Testis (tissue), 3 donors: ENCODE results near the gene GRIN2D. TPM values are rescaled to one million over a fixed set of nuclear protein-coding genes. Genes with fewer than 3 reads are reported as not detected.
A peak's percentile ranks its signal among the peaks of the same experiment; 100 is the strongest.

Experiments
- DNase-seq: peaks from one replicate; pipeline ENCODE4 v3.0.0-alpha.2; 2019
- H3K27ac ChIP-seq, 2 donors: fragments of 200-600 bp; sonication (generic); one replicate each; pipeline ENCODE4 v1.5.1; 2019
- H3K27me3 ChIP-seq: fragments of 200-600 bp; sonication (generic); one replicate; pipeline ENCODE4 v1.5.1; 2019
- H3K36me3 ChIP-seq: fragments of 200-600 bp; sonication (generic); one replicate; pipeline ENCODE4 v1.5.1; 2017; ENCODE audit warnings: low read depth; ENCODE audit errors: missing control alignments
- H3K4me1 ChIP-seq: fragments of 200-600 bp; sonication (generic); one replicate; pipeline ENCODE4 v1.5.1; 2019
- H3K4me3 ChIP-seq, 2 donors: fragments of 200-600 bp; sonication (generic); one replicate each; pipeline ENCODE4 v1.5.1; 2017 to 2019
- H3K9me3 ChIP-seq: fragments of 200-600 bp; sonication (generic); one replicate; pipeline ENCODE4 v1.5.1; 2017
- POLR2A ChIP-seq: fragments of 450-650 bp; IDR thresholded peaks from one replicate; pipeline ENCODE4 v1.6.1; 2017; ENCODE audit warnings: antibody characterized with exemption, mild to moderate bottlenecking, moderate library complexity
- WGBS, 2 donors: methylation state at CpG; one replicate each; pipeline ENCODE4 v1.1.5; 2018; 5-methylcytosine and 5-hydroxymethylcytosine counted together
- intact Hi-C: fragments of 100-400 bp; cut with DNase I; formaldehyde crosslinking; loops from one replicate; pipeline ENCODE4 v1.15.1; 2023; ENCODE audit warnings: low total_unique reads
- polyA plus RNA-seq: library from polyadenylated mRNA; stranded (reverse); fragments of 350-450 nt; fragmentation: Illumina TruSeq; extraction: RNeasy Lipid Tissue Mini Kit (QIAGEN cat#74804); gene quantifications from one replicate; pipeline ENCODE4 v1.2.3, GENCODE V29; 2014; ENCODE audit warnings: low read depth, low replicate concordance; ENCODE audit not compliant: insufficient read depth
- total RNA-seq, 2 donors: library from RNA; depleted of rRNA; stranded (reverse); fragments of >200 nt; gene quantifications; one replicate each; pipeline ENCODE4 v1.2.3, GENCODE V29; 2016
- TF ChIP-seq, protein P1 (sequence below), 3 experiments: fragments of 450-650 bp in 2 of 3; fragments of 200-600 bp in 1 of 3; sonication (generic) in 1 of 3; IDR thresholded peaks; one replicate each; pipeline ENCODE4 v1.5.1; 2016 to 2019; ENCODE audit warnings: antibody characterized with exemption in 3 of 3, mild to moderate bottlenecking in 2 of 3, moderate library complexity in 1 of 3

Gene GRIN2D
- total and polyA plus RNA-seq, 3 donors from 2014 or later = 1.4 to 2.7 (median 2.4) TPM

DNA sequence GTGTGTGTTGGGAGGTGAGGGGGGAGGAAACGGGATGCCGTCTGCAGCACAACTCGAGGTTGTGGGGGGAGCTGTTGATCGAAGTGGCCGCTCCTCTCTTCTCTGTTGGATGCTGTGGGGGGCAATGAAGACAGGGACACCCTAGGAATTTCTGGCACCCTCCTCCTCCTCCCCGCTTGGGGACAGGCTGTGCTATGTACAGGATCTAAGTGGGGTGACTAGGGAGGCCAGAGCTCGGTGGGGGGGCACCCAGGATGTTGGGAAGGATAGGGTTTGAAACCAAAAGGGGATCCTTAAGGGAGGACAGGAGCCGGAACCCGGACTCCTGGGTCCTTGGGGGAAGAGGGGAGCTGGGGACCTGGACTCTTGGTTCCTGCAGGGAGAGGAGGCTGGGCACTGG is 2.0 kb downstream of the GRIN2D start:
- intact Hi-C loops = no loop called here
- Histone ChIP-seq H3K27ac (no peak overlapping the region), H3K9me3 (no peaks in the 10 kb centered on the region), H3K36me3 (no peaks in the 10 kb centered on the region), H3K27me3 (no peaks in the 10 kb centered on the region), H3K4me3 (no peak overlapping the region), H3K4me1 (peaks cover 18% of the 10 kb centered on the region)
- 36 to 44% methylated on average over 9 of the region's 9 CpGs for WGBS, 2 donors
- TF ChIP-seq, protein P1, sequence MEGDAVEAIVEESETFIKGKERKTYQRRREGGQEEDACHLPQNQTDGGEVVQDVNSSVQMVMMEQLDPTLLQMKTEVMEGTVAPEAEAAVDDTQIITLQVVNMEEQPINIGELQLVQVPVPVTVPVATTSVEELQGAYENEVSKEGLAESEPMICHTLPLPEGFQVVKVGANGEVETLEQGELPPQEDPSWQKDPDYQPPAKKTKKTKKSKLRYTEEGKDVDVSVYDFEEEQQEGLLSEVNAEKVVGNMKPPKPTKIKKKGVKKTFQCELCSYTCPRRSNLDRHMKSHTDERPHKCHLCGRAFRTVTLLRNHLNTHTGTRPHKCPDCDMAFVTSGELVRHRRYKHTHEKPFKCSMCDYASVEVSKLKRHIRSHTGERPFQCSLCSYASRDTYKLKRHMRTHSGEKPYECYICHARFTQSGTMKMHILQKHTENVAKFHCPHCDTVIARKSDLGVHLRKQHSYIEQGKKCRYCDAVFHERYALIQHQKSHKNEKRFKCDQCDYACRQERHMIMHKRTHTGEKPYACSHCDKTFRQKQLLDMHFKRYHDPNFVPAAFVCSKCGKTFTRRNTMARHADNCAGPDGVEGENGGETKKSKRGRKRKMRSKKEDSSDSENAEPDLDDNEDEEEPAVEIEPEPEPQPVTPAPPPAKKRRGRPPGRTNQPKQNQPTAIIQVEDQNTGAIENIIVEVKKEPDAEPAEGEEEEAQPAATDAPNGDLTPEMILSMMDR (IDR thresholded peaks at IDR 0.05) = no peak
- no peak for TF ChIP-seq POLR2A
- DNase-seq = no peak

DNA sequence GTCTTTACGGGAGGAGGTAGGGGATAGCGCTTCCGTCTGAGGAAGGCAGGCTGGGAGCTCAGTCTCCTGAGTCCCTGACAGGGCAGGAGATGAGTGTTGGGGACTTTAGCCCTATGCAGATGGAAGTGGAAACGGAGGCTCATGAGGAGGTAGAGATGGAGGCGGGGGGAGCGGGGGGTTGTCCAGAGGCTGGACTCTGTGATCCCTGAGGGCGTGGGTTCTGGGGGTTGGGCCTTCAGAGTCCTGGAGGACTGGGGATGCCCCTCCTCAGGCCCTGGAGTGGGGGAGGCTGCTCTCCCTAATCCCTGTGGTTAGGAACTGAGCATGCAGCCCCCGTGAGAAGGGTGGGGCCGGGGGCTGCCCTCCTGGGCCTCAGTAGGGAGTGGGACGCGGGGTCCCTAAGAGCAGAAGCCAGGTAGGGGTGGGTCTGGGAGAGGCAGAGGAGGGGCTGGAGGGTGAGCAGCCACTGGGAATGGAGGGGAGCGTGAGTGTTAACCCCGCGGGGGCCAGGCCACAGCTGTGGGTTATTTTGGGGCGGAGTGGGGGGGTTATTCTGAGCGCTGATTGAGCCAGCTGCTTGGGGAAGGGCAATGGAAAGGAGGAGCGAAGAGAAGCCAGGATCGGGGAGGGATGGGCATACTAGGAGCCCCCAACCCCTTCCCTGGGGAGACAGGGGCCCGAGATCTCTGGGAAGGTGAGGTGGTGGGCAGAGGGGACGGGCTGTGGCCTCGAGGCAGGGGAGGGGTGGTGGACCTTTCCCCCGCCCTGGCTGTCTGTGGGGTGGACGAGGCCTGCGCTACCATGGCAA is 2.8 kb downstream of the GRIN2D start:
- intact Hi-C loops = no loop called here
- no peak overlapping the region for H3K4me3 ChIP-seq

DNA sequence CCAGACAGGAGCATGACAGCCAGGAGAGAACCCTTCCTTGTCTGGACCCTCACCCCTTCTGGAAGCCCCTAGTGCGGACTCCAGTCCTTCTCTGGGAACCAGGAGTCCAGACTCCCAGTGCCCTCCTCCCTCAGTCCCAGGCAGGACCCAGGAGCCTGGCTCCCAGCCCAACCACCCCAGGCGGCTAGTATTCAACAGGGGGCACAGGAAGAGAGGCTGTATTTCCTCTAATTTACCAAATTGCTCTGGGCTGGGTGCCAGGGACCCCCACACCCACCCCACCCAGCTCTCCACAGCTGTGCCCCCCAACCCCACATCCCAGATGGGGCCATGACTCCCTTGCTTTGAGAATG is 3.3 kb downstream of the GRIN2D start:
- Histone ChIP-seq H3K27me3 (no peaks in the 10 kb centered on the region), H3K36me3 (no peaks in the 10 kb centered on the region), H3K9me3 (no peaks in the 10 kb centered on the region), H3K27ac (no peak overlapping the region), H3K4me3 (no peak overlapping the region), H3K4me1 (peaks cover 18% of the 10 kb centered on the region)
- intact Hi-C loops = no loop called here
- DNase-seq = no peak
- WGBS, 2 donors = 75 to 85% methylated on average over 1 to 2 of the region's 2 CpGs
- no peak for TF ChIP-seq POLR2A
- TF ChIP-seq, protein P1 (IDR thresholded peaks at IDR 0.05) = no peak

More for the DNA sequence above, 2.8 kb downstream of the GRIN2D start:
- DNase-seq = no peak
- Histone ChIP-seq H3K27ac (no peak overlapping the region), H3K36me3 (no peaks in the 10 kb centered on the region), H3K27me3 (no peaks in the 10 kb centered on the region), H3K9me3 (no peaks in the 10 kb centered on the region), H3K4me1 (peaks cover 18% of the 10 kb centered on the region)
- no peak for TF ChIP-seq POLR2A
- TF ChIP-seq, protein P1 (IDR thresholded peaks at IDR 0.05) = no peak
- 62 to 68% methylated on average over 23 to 24 of the region's 24 CpGs for WGBS, 2 donors

DNA sequence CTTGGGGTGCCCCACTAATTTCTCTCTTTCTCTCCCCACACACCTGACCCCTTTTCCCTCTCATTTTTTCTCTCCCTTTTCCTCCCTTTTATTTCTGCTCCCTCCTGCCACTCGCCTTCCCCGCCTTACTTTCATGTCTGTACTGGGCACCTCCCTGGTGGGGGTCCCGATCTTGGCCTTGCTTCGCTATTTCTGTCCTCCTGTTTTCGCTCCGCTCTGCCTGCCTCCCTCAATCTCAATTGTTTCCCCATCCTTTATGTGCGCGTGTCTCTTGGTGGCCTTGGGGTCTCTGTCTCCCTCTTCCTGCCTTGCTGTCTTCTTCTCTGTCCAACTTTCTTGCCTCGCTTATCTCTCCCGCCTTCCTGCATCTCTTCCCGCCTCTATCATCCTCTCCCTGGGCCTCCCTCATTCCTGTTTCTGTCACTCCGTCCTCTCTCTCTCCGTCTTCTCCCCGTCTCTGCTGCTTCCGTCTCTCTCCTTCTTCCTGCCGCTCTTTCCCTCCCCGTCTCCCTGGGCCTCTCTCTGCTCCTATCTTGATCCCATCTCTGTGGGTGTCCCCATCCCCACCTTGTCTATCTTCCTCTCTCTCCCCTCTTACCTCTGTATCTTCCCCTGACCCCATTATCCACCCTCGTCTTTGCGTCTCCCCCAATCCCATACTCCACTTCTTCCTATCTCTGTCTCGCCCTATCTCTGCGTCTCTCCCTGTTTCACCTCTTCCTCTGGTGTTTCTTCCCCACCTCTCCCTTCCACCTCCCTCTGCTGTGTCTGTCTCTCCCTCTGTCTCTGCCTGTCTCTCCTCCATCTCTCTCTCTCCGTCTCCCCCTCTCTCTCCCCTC is 4.0 kb downstream of the GRIN2D start:
- 32 to 35% methylated on average over 22 of the region's 22 CpGs for WGBS, 2 donors
- no peak for TF ChIP-seq POLR2A
- TF ChIP-seq, protein P1 (IDR thresholded peaks at IDR 0.05) = no peak
- peak overlapping the region in 1 of 2 donors; percentile 30 for H3K27ac ChIP-seq
- peaks cover 18% of the 10 kb centered on the region for H3K4me1 ChIP-seq
- no peak for DNase-seq
- no peaks in the 10 kb centered on the region for H3K36me3 ChIP-seq
- H3K4me3 ChIP-seq = peak overlapping the region; percentile 26 to 31
- intact Hi-C loops = no loop called here
- no peaks in the 10 kb centered on the region for H3K27me3 ChIP-seq
- no peaks in the 10 kb centered on the region for H3K9me3 ChIP-seq
